Right ventricle myocardium superior (tissue), 1 donor: ENCODE data around the gene MARK1. TPM values are rescaled to one million over a fixed set of nuclear protein-coding genes. Genes with fewer than 3 reads are reported as not detected.
A peak's percentile ranks its signal among the peaks of the same experiment; 100 is the strongest.

Source experiments
- ATAC-seq: fragments of 200-7000 bp; cut with Tn5 transposase; one replicate; pipeline ENCODE4 v1.9.1; 2020; ENCODE audit warnings: mild to moderate bottlenecking; ENCODE audit not compliant: poor library complexity
- DNase-seq: peaks from one replicate; pipeline ENCODE4 v3.0.0-alpha.2; 2020
- intact Hi-C: fragments of 100-400 bp; cut with DNase I; formaldehyde crosslinking; loops from one replicate; pipeline ENCODE4 v1.11.2; 2022
- total RNA-seq: library from RNA; stranded (reverse); fragmentation: NEBNext Ultra II Directional; extraction: Animal tissue kit (Norgen Biotek cat#: 25700); gene quantifications from one replicate; pipeline ENCODE4 v1.2.1, GENCODE V29; 2021
- donor health status: DM: no; HTN: yes; CAD: no; lungs with severe emphysema.

The MARK1 gene
- total RNA-seq, 1 donor from 2014 or later, result 13.7 TPM

- DNase-seq (no peak), ATAC-seq (no peak)
- intact Hi-C loops, result no loop called here
Measured at GRCh38 chr1:220699044-220699443, 171.1 kb downstream of the MARK1 start.

- intact Hi-C loops, result no loop called here
- peak; percentile 32 for ATAC-seq
- DNase-seq, result no peak
Measured at GRCh38 chr1:220700556-220701179, 172.7 kb downstream of the MARK1 start.

GRCh38 chr1:220701974-220702373 is 174.0 kb downstream of the MARK1 start:
- no peak for ATAC-seq
- intact Hi-C loops, result no loop called here
- no peak for DNase-seq

- DNase-seq (no peak), ATAC-seq (peak; percentile 38)
- intact Hi-C loops, result no loop called here
Measured at GRCh38 chr1:220702733-220703270, 174.9 kb downstream of the MARK1 start.

GRCh38 chr1:220703305-220703704 is 175.4 kb downstream of the MARK1 start:
- ATAC-seq (no peak), DNase-seq (no peak)
- intact Hi-C loops, result no loop called here

GRCh38 chr1:220705782-220706181 is 177.8 kb downstream of the MARK1 start:
- DNase-seq (no peak), ATAC-seq (no peak)
- intact Hi-C loops, result no loop called here

- ATAC-seq, result no peak
- intact Hi-C loops, result no loop called here
Measured at GRCh38 chr1:220706480-220706879, 178.5 kb downstream of the MARK1 start.

GRCh38 chr1:220707160-220707559 is 179.2 kb downstream of the MARK1 start:
- ATAC-seq (no peak), DNase-seq (no peak)
- intact Hi-C loops, result no loop called here

More at GRCh38 chr1:220706480-220706879, 178.5 kb downstream of the MARK1 start:
- DNase-seq, result no peak

GRCh38 chr1:220708244-220708643 is 180.3 kb downstream of the MARK1 start:
- DNase-seq (no peak), ATAC-seq (no peak)
- intact Hi-C loops, result no loop called here

GRCh38 chr1:220708936-220709801 is 181.2 kb downstream of the MARK1 start:
- DNase-seq, result no peak
- intact Hi-C loops, result no loop called here
- ATAC-seq, result peak; percentile 79

- DNase-seq (no peak), ATAC-seq (peak; percentile 6)
- intact Hi-C loops, result no loop called here
Measured at GRCh38 chr1:220710333-220710732, 182.4 kb downstream of the MARK1 start.

GRCh38 chr1:220711056-220711809 is 183.3 kb downstream of the MARK1 start:
- no peak for DNase-seq
- intact Hi-C loops, result no loop called here
- ATAC-seq, result peak; percentile 31

Other genes with a start within 250 kb of the MARK1 start
- 21.0 TPM for gene C1orf115, start 162.2 kb downstream of the MARK1 start, total RNA-seq
- gene MTARC2, start 220.2 kb downstream of the MARK1 start, total RNA-seq, result 23.2 TPM